Chondrocyte (in vitro differentiated cells): ENCODE measurements around the gene EEPD1. TPM values are rescaled to one million over a fixed set of nuclear protein-coding genes. Genes with fewer than 3 reads are reported as not detected.

ENCODE experiments used
- DNase-seq: peaks from one replicate; pipeline ENCODE4 v3.0.0; 2021; ENCODE audit warnings: mixed read lengths, low spot score
- H3K27ac Mint-ChIP-seq: one replicate; pipeline ENCODE4 v1.8.0; 2021; ENCODE audit warnings: mild to moderate bottlenecking, moderate library complexity, mixed read lengths; ENCODE audit not compliant: unreplicated experiment
- H3K27me3 Mint-ChIP-seq: 2 replicates; pipeline ENCODE4 v1.8.0; 2021; ENCODE audit warnings: low read depth, mixed read lengths
- H3K36me3 Mint-ChIP-seq: 2 replicates; pipeline ENCODE4 v1.8.0; 2021; ENCODE audit warnings: low read depth, mixed read lengths
- H3K4me1 Mint-ChIP-seq: 2 replicates; pipeline ENCODE4 v1.8.0; 2021; ENCODE audit warnings: low read depth, mild to moderate bottlenecking, mixed read lengths
- H3K4me3 Mint-ChIP-seq: one replicate; pipeline ENCODE4 v1.8.0; 2021; ENCODE audit warnings: mild to moderate bottlenecking, moderate library complexity, mixed read lengths; ENCODE audit not compliant: unreplicated experiment
- H3K9me3 Mint-ChIP-seq: 2 replicates; pipeline ENCODE4 v1.8.0; 2021; ENCODE audit warnings: low read depth, mixed read lengths
- CTCF ChIP-seq: fragments of 200-600 bp; sonication (generic); IDR thresholded peaks from 2 replicates; pipeline ENCODE4 v1.5.0; 2021; ENCODE audit warnings: antibody characterized with exemption, mild to moderate bottlenecking, moderate library complexity
- total RNA-seq: library from RNA; stranded (reverse); gene quantifications from 3 replicates; pipeline ENCODE4 v1.2.1, GENCODE V29; 2021

Gene EEPD1
- total RNA-seq, 1 donor from 2014 or later: 5.8 TPM

DNA sequence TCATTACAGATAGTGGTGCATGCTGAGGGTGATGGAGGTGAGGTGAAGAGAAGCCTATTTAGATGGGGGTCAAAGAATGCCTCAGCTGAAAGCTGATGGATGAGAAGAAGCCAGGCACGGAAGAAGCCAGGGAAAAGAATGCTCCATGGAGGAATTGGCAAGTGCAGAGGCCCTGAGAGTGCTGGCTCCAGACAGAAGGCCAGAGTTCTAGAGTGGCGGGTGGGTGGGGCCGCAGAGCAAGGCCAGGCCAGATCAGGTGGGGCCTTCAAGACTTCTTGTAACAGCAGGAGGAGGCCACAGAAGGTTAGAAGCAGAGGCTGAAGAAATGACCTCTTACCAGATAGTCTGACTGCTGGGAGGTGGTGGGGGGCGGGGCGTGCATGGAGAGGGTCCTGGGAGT is 7.3 kb downstream of the EEPD1 start:
- peaks cover 23% of the 10 kb centered on the region for H3K4me1 Mint-ChIP-seq
- TF ChIP-seq CTCF: no peak
- H3K27ac Mint-ChIP-seq: no peak overlapping the region
- no peak overlapping the region for H3K4me3 Mint-ChIP-seq
- no peaks in the 10 kb centered on the region for H3K9me3 Mint-ChIP-seq
- no peak for DNase-seq
- no peaks in the 10 kb centered on the region for H3K27me3 Mint-ChIP-seq
- no peaks in the 10 kb centered on the region for H3K36me3 Mint-ChIP-seq

DNA sequence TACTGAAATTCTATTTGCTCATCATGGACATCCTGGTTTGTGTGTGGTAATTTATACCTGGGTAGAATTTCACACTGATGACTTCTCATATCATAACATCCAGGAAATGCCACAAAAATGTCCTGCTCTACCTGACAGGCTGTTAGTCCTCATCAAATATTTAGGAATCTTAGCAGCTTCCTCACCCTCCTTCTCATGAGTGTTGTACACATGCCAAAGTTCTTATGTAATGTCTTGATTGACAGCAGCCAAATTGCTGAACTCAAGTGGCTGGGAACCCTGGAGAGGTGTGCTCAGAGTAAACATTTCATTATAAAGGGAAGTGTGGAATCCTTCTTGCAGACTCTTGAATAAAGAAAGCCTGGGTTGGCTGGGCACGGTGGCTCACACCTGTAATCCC is 8.9 kb downstream of the EEPD1 start:
- no peaks in the 10 kb centered on the region for H3K36me3 Mint-ChIP-seq
- H3K4me3 Mint-ChIP-seq: no peak overlapping the region
- DNase-seq: no peak
- H3K27ac Mint-ChIP-seq: no peak overlapping the region
- H3K27me3 Mint-ChIP-seq: no peaks in the 10 kb centered on the region
- TF ChIP-seq CTCF: no peak
- H3K4me1 Mint-ChIP-seq: peaks cover 10% of the 10 kb centered on the region
- no peaks in the 10 kb centered on the region for H3K9me3 Mint-ChIP-seq

GRCh38 chr7:36165059-36165458 is 12.0 kb downstream of the EEPD1 start:
- TF ChIP-seq CTCF: no peak
- Mint-ChIP-seq H3K9me3 (no peaks in the 10 kb centered on the region), H3K4me1 (peaks cover 10% of the 10 kb centered on the region), H3K4me3 (no peak overlapping the region), H3K36me3 (no peaks in the 10 kb centered on the region), H3K27ac (no peak overlapping the region), H3K27me3 (no peaks in the 10 kb centered on the region)
- DNase-seq: no peak

GRCh38 chr7:36165802-36166201 is 12.7 kb downstream of the EEPD1 start:
- TF ChIP-seq CTCF: no peak
- Mint-ChIP-seq H3K4me1 (peaks cover 10% of the 10 kb centered on the region), H3K27me3 (no peaks in the 10 kb centered on the region), H3K36me3 (no peaks in the 10 kb centered on the region), H3K9me3 (no peaks in the 10 kb centered on the region), H3K4me3 (no peak overlapping the region), H3K27ac (no peak overlapping the region)
- DNase-seq: no peak

DNA sequence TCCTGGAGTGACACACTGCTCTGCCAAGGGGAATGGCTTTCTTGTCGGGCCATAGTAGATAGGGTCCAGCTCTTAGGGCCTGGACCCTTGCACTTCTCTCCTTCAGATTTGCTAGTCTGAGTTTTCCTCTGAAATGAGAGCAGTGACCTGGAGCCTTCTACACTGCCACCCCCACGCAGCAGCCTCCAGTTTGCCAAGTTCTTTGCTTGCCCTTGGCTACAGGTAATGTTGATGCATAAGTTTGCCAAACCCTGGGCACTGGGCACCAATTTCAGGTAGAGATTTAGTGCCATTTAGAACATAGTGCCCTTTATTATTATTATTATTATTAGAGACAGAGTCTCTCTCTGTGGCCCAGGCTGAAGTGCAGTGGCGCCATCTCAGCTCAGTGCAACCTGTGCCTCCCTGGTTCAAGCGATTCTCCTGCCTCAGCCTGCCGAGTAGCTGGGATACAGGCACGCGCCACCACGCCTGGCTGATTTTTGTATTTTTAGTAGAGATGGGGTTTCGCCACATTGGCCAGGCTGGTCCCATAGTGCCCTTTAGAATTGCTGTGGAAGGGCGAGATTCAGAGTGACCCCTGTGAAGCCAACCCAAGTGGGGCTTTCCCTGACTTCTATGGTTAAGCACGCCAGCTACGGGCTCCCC is 14.5 kb downstream of the EEPD1 start:
- H3K9me3 Mint-ChIP-seq: no peaks in the 10 kb centered on the region
- no peak for DNase-seq

More for the DNA sequence above, 14.5 kb downstream of the EEPD1 start:
- Mint-ChIP-seq H3K27ac (no peak overlapping the region), H3K36me3 (no peaks in the 10 kb centered on the region), H3K4me3 (no peak overlapping the region), H3K27me3 (no peaks in the 10 kb centered on the region), H3K4me1 (peaks cover 3% of the 10 kb centered on the region)
- no peak for TF ChIP-seq CTCF
